OCI-LY3 (cell line): Measurements from ENCODE around the gene SOCS7.

Experiments
- EZH2phosphoT487 ChIP-seq: fragments of 200-600 bp; shearing (Covaris generic); IDR thresholded peaks from 2 replicates; pipeline ENCODE4 v1.6.1; 2018; ENCODE audit warnings: antibody characterized with exemption, mixed run types, low read depth
- TF ChIP-seq, protein P1 (sequence below): fragments of 200-600, 300-600 bp; sonication (generic); IDR thresholded peaks from 2 replicates; pipeline ENCODE4 v1.5.1; 2014; ENCODE audit warnings: antibody characterized with exemption, low read length, low read depth

DNA sequence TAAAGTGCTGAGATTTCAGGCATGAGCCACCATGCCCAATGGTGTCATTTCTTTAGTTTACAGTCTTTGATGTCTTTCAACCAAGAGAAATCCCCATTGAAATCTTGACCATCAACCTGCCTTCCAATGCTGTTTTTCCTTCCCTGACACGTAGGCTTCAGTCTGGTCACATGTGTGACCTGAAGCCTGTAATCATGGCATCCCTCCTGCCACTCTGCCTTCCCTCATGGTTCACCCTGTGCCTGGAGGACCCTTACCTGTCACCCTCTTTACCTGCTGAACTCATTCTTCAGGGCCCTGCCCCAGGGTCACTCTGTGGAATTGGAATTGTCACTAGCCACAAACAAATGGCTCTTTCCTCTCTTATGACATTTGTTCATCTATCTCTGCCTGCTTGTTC, 58.6 kb downstream of the SOCS7 start:
- TF ChIP-seq, protein P1, sequence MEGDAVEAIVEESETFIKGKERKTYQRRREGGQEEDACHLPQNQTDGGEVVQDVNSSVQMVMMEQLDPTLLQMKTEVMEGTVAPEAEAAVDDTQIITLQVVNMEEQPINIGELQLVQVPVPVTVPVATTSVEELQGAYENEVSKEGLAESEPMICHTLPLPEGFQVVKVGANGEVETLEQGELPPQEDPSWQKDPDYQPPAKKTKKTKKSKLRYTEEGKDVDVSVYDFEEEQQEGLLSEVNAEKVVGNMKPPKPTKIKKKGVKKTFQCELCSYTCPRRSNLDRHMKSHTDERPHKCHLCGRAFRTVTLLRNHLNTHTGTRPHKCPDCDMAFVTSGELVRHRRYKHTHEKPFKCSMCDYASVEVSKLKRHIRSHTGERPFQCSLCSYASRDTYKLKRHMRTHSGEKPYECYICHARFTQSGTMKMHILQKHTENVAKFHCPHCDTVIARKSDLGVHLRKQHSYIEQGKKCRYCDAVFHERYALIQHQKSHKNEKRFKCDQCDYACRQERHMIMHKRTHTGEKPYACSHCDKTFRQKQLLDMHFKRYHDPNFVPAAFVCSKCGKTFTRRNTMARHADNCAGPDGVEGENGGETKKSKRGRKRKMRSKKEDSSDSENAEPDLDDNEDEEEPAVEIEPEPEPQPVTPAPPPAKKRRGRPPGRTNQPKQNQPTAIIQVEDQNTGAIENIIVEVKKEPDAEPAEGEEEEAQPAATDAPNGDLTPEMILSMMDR, result no peak
- no peak for TF ChIP-seq EZH2phosphoT487
